ENCODE data around the gene RIMKLB. TPM values are rescaled to one million over a fixed set of nuclear protein-coding genes. Genes with fewer than 3 reads are reported as not detected.
"Not testable (repeated sequence)": the region's sequence is repeated elsewhere in the genome, so short reads cannot be mapped to it uniquely, and the experiment has no call there.

Gene RIMKLB
- total RNA-seq, 1 donor from 2014 or later: 0.52 TPM

GRCh38 chr12:8788706-8789105 lies 90.9 kb downstream of the RIMKLB start:
- H3K9me3 Mint-ChIP-seq; H3K36me3 Mint-ChIP-seq (ENCODE audit: low read depth); H3K27ac Mint-ChIP-seq; DNase-seq (ENCODE audit: low spot score); H3K4me1 Mint-ChIP-seq (ENCODE audit: low read depth); intact Hi-C loops (cut with micrococcal nuclease); H3K27me3 Mint-ChIP-seq (ENCODE audit: low read depth): not testable (repeated sequence)
- peak overlapping the region; percentile 61 for H3K4me3 Mint-ChIP-seq (ENCODE audit: low read depth)

GRCh38 chr12:8789341-8790013 lies 91.7 kb downstream of the RIMKLB start:
- DNase-seq (ENCODE audit: low spot score); H3K4me1 Mint-ChIP-seq (ENCODE audit: low read depth); H3K9me3 Mint-ChIP-seq; intact Hi-C loops (cut with micrococcal nuclease); H3K27ac Mint-ChIP-seq; H3K27me3 Mint-ChIP-seq (ENCODE audit: low read depth); H3K36me3 Mint-ChIP-seq (ENCODE audit: low read depth): not testable (repeated sequence)
- peak overlapping the region; percentile 61 for H3K4me3 Mint-ChIP-seq (ENCODE audit: low read depth)

- H3K9me3 Mint-ChIP-seq; intact Hi-C loops (cut with micrococcal nuclease); H3K36me3 Mint-ChIP-seq (ENCODE audit: low read depth); H3K27me3 Mint-ChIP-seq (ENCODE audit: low read depth); H3K4me3 Mint-ChIP-seq (ENCODE audit: low read depth); H3K4me1 Mint-ChIP-seq (ENCODE audit: low read depth); DNase-seq (ENCODE audit: low spot score); H3K27ac Mint-ChIP-seq: not testable (repeated sequence)
These were observed 95.4 kb downstream of the RIMKLB start for GRCh38 chr12:8793226-8793625.

- H3K27ac Mint-ChIP-seq; H3K4me3 Mint-ChIP-seq (ENCODE audit: low read depth); H3K4me1 Mint-ChIP-seq (ENCODE audit: low read depth); H3K9me3 Mint-ChIP-seq; H3K27me3 Mint-ChIP-seq (ENCODE audit: low read depth); H3K36me3 Mint-ChIP-seq (ENCODE audit: low read depth); DNase-seq (ENCODE audit: low spot score); intact Hi-C loops (cut with micrococcal nuclease): not testable (repeated sequence)
These were observed 96.8 kb downstream of the RIMKLB start for GRCh38 chr12:8794611-8795010.

- no peak overlapping the region for H3K4me3 Mint-ChIP-seq (ENCODE audit: low read depth)
These were observed 99.2 kb downstream of the RIMKLB start for GRCh38 chr12:8796831-8797626.

GRCh38 chr12:8801213-8801612 lies 103.4 kb downstream of the RIMKLB start:
- H3K4me3 Mint-ChIP-seq (ENCODE audit: low read depth); H3K27me3 Mint-ChIP-seq (ENCODE audit: low read depth); H3K27ac Mint-ChIP-seq; H3K36me3 Mint-ChIP-seq (ENCODE audit: low read depth); DNase-seq (ENCODE audit: low spot score); H3K4me1 Mint-ChIP-seq (ENCODE audit: low read depth); intact Hi-C loops (cut with micrococcal nuclease); H3K9me3 Mint-ChIP-seq: not testable (repeated sequence)

More at GRCh38 chr12:8796831-8797626, 99.2 kb downstream of the RIMKLB start:
- H3K27ac Mint-ChIP-seq: no peak overlapping the region
- H3K4me1 Mint-ChIP-seq (ENCODE audit: low read depth): no peaks in the 10 kb centered on the region
- H3K9me3 Mint-ChIP-seq: no peaks in the 10 kb centered on the region
- H3K36me3 Mint-ChIP-seq (ENCODE audit: low read depth): no peaks in the 10 kb centered on the region
- no peaks in the 10 kb centered on the region for H3K27me3 Mint-ChIP-seq (ENCODE audit: low read depth)
- no peak for DNase-seq (ENCODE audit: low spot score)
- intact Hi-C loops (cut with micrococcal nuclease): no loop called here

GRCh38 chr12:8804833-8805232 lies 107.0 kb downstream of the RIMKLB start:
- H3K4me1 Mint-ChIP-seq (ENCODE audit: low read depth); H3K27me3 Mint-ChIP-seq (ENCODE audit: low read depth); H3K36me3 Mint-ChIP-seq (ENCODE audit: low read depth); DNase-seq (ENCODE audit: low spot score); H3K4me3 Mint-ChIP-seq (ENCODE audit: low read depth); H3K9me3 Mint-ChIP-seq; intact Hi-C loops (cut with micrococcal nuclease); H3K27ac Mint-ChIP-seq: not testable (repeated sequence)

GRCh38 chr12:8805487-8805886 lies 107.7 kb downstream of the RIMKLB start:
- H3K27me3 Mint-ChIP-seq (ENCODE audit: low read depth); DNase-seq (ENCODE audit: low spot score); H3K27ac Mint-ChIP-seq; H3K36me3 Mint-ChIP-seq (ENCODE audit: low read depth); H3K9me3 Mint-ChIP-seq; H3K4me1 Mint-ChIP-seq (ENCODE audit: low read depth); H3K4me3 Mint-ChIP-seq (ENCODE audit: low read depth); intact Hi-C loops (cut with micrococcal nuclease): not testable (repeated sequence)

- DNase-seq (ENCODE audit: low spot score); H3K9me3 Mint-ChIP-seq; intact Hi-C loops (cut with micrococcal nuclease); H3K27me3 Mint-ChIP-seq (ENCODE audit: low read depth); H3K4me3 Mint-ChIP-seq (ENCODE audit: low read depth); H3K4me1 Mint-ChIP-seq (ENCODE audit: low read depth); H3K36me3 Mint-ChIP-seq (ENCODE audit: low read depth); H3K27ac Mint-ChIP-seq: not testable (repeated sequence)
These were observed 109.3 kb downstream of the RIMKLB start for GRCh38 chr12:8807084-8807483.

- H3K4me3 Mint-ChIP-seq (ENCODE audit: low read depth); DNase-seq (ENCODE audit: low spot score); H3K36me3 Mint-ChIP-seq (ENCODE audit: low read depth); H3K9me3 Mint-ChIP-seq; H3K27me3 Mint-ChIP-seq (ENCODE audit: low read depth); H3K4me1 Mint-ChIP-seq (ENCODE audit: low read depth); H3K27ac Mint-ChIP-seq; intact Hi-C loops (cut with micrococcal nuclease): not testable (repeated sequence)
These were observed 112.3 kb downstream of the RIMKLB start for GRCh38 chr12:8810112-8810511.

- Mint-ChIP-seq H3K27ac (no peak overlapping the region), H3K4me3 (ENCODE audit: low read depth) (no peak overlapping the region), H3K36me3 (ENCODE audit: low read depth) (no peaks in the 10 kb centered on the region), H3K4me1 (ENCODE audit: low read depth) (no peaks in the 10 kb centered on the region), H3K9me3 (no peaks in the 10 kb centered on the region), H3K27me3 (ENCODE audit: low read depth) (no peaks in the 10 kb centered on the region)
- intact Hi-C loops (cut with micrococcal nuclease): no loop called here
- DNase-seq (ENCODE audit: low spot score): no peak
These were observed 116.0 kb downstream of the RIMKLB start for GRCh38 chr12:8813572-8814357.

GRCh38 chr12:8816448-8817050 lies 118.8 kb downstream of the RIMKLB start:
- no peak for DNase-seq (ENCODE audit: low spot score)
- Mint-ChIP-seq H3K4me1 (ENCODE audit: low read depth) (no peaks in the 10 kb centered on the region), H3K36me3 (ENCODE audit: low read depth) (no peaks in the 10 kb centered on the region), H3K4me3 (ENCODE audit: low read depth) (no peak overlapping the region), H3K9me3 (no peaks in the 10 kb centered on the region), H3K27ac (no peak overlapping the region), H3K27me3 (ENCODE audit: low read depth) (no peaks in the 10 kb centered on the region)
- intact Hi-C loops (cut with micrococcal nuclease): no loop called here
